NCI-H2196 (cell line): ENCODE measurements around the gene NUFIP2.
"Not testable (repeated sequence)": the region's sequence is repeated elsewhere in the genome, so short reads cannot be mapped to it uniquely, and the experiment has no call there.

Experiments
- DNase-seq: peaks from one replicate; lab custom pipeline; 2025; ENCODE audit not compliant: unreplicated experiment; lab: John Stamatoyannopoulos, UW

Gene NUFIP2

GRCh38 chr17:29293890-29294579 is at the start of gene NUFIP2:
Gene NUFIP2, minus strand, starts transcription at chr17:29294148. Its CDS starts 89 bp downstream, at chr17:29294059.
- peak; percentile 91 for DNase-seq

GRCh38 chr17:29342158-29342765 is 48.3 kb upstream of the NUFIP2 start:
- DNase-seq = no peak

- no peak for DNase-seq
Observed at GRCh38 chr17:29341726-29342125, 47.8 kb upstream of the NUFIP2 start.

GRCh38 chr17:29339016-29339415 is 45.1 kb upstream of the NUFIP2 start:
- not testable (repeated sequence) for DNase-seq

GRCh38 chr17:29331708-29332085 is 37.7 kb upstream of the NUFIP2 start:
- DNase-seq = no peak

GRCh38 chr17:29331075-29331707 is 37.2 kb upstream of the NUFIP2 start:
- no peak for DNase-seq

GRCh38 chr17:29327412-29327811 is 33.5 kb upstream of the NUFIP2 start:
- no peak for DNase-seq

GRCh38 chr17:29326023-29326813 is 32.3 kb upstream of the NUFIP2 start:
- no peak for DNase-seq

GRCh38 chr17:29322363-29322762 is 28.4 kb upstream of the NUFIP2 start:
- DNase-seq = no peak

- no peak for DNase-seq
Observed at GRCh38 chr17:29303386-29303785, 9.4 kb upstream of the NUFIP2 start.

GRCh38 chr17:29299031-29299430 is 5.1 kb upstream of the NUFIP2 start:
- no peak for DNase-seq

GRCh38 chr17:29295420-29295819 is 1.5 kb upstream of the NUFIP2 start:
- no peak for DNase-seq

GRCh38 chr17:29294580-29294900 is 592 bp upstream of the NUFIP2 start:
- no peak for DNase-seq

- DNase-seq = peak; percentile 16
Observed at GRCh38 chr17:29292992-29293889, 707 bp downstream of the NUFIP2 start.

- DNase-seq = peak; percentile 0
Observed at GRCh38 chr17:29292071-29292991, 1.6 kb downstream of the NUFIP2 start.

GRCh38 chr17:29291163-29291752 is 2.7 kb downstream of the NUFIP2 start:
- DNase-seq = peak; percentile 54

- DNase-seq = no peak
Observed at GRCh38 chr17:29289852-29290251, 4.1 kb downstream of the NUFIP2 start.

- no peak for DNase-seq
Observed at GRCh38 chr17:29283961-29284360, 10.0 kb downstream of the NUFIP2 start.

GRCh38 chr17:29283496-29283895 is 10.5 kb downstream of the NUFIP2 start:
- DNase-seq = no peak
